DOHH2 (cell line): ENCODE data around the gene GCNT4.

Experiments
- H3F3A ChIP-seq: fragments of 200-600 bp; sonication (generic), shearing (Covaris generic); 2 replicates; pipeline ENCODE4 v1.6.0; 2016; ENCODE audit warnings: antibody characterized with exemption, mild to moderate bottlenecking; ENCODE audit not compliant: control insufficient read depth, insufficient read depth
- H3K27ac ChIP-seq: fragments of 200-600 bp; sonication (generic); 2 replicates; pipeline ENCODE4 v1.5.1; 2014; ENCODE audit warnings: low read depth, mild to moderate bottlenecking, low read length, moderate library complexity
- H3K27me3 ChIP-seq: fragments of 200-600 bp; sonication (generic); 2 replicates; pipeline ENCODE4 v1.6.1; 2014; ENCODE audit warnings: mild to moderate bottlenecking, low read length, mixed read lengths; ENCODE audit not compliant: control insufficient read depth
- H3K36me3 ChIP-seq: fragments of 200-600 bp; sonication (generic); 2 replicates; pipeline ENCODE4 v1.6.1; 2014; ENCODE audit warnings: mild to moderate bottlenecking, low read length, moderate library complexity, mixed read lengths; ENCODE audit not compliant: control insufficient read depth
- H3K4me1 ChIP-seq: fragments of 200-600 bp; sonication (generic); 2 replicates; pipeline ENCODE4 v1.6.1; 2014; ENCODE audit warnings: mild to moderate bottlenecking, low read length, mixed read lengths; ENCODE audit not compliant: control insufficient read depth
- H3K4me2 ChIP-seq: fragments of 200-600 bp; sonication (generic); 2 replicates; pipeline ENCODE4 v1.6.0; 2014; ENCODE audit warnings: mild to moderate bottlenecking, low read length, moderate library complexity
- H3K4me3 ChIP-seq: fragments of 200-600 bp; sonication (generic); 2 replicates; pipeline ENCODE4 v1.5.1; 2014; ENCODE audit warnings: mild to moderate bottlenecking, low read length, mixed read lengths
- H3K79me2 ChIP-seq: fragments of 200-600 bp; sonication (generic); 2 replicates; pipeline ENCODE4 v1.6.1; 2014; ENCODE audit warnings: mild to moderate bottlenecking, low read length, mixed read lengths; ENCODE audit not compliant: control insufficient read depth
- H3K9me2 ChIP-seq: fragments of 200-600 bp; sonication (generic); replicated peaks from 2 replicates; pipeline ENCODE4 v1.6.1; 2014; ENCODE audit warnings: mild to moderate bottlenecking, low read length, mixed read lengths; ENCODE audit not compliant: control insufficient read depth
- H3K9me3 ChIP-seq: fragments of 200-600 bp; sonication (generic); 2 replicates; pipeline ENCODE4 v1.6.1; 2014; ENCODE audit warnings: antibody characterized with exemption, low read length, mixed read lengths; ENCODE audit not compliant: control insufficient read depth, insufficient read depth
- H4K20me1 ChIP-seq: fragments of 200-600 bp; sonication (generic); 2 replicates; pipeline ENCODE4 v1.6.0; 2014; ENCODE audit warnings: low read depth, mild to moderate bottlenecking, antibody characterized with exemption, low read length, moderate library complexity; ENCODE audit not compliant: control insufficient read depth, insufficient read depth
- CTCF ChIP-seq: fragments of 200-600 bp; sonication (generic); IDR thresholded peaks from one replicate; pipeline ENCODE4 v1.5.1; 2014; ENCODE audit warnings: antibody characterized with exemption, mild to moderate bottlenecking, low read depth, low read length; ENCODE audit not compliant: poor library complexity, severe bottlenecking
- EZH2phosphoT487 ChIP-seq: fragments of 200-600 bp; sonication (generic); IDR thresholded peaks from 2 replicates; pipeline ENCODE4 v1.6.1; 2017; ENCODE audit warnings: borderline replicate concordance, mild to moderate bottlenecking, antibody characterized with exemption, low read length, moderate library complexity, mixed read lengths

The GCNT4 gene

GRCh38 chr5:75006865-75007822, 45.2 kb downstream of the GCNT4 start:
- H3K9me2 ChIP-seq = no peaks in the 10 kb centered on the region
- H3K9me3 ChIP-seq = peaks cover 4% of the 10 kb centered on the region
- peaks cover 3% of the 10 kb centered on the region; the same call in 1 of the 2 replicates for H3K27me3 ChIP-seq
- no peak overlapping the region for H3K27ac ChIP-seq
- H3F3A ChIP-seq = no peaks in the 10 kb centered on the region
- no peaks in the 10 kb centered on the region for H4K20me1 ChIP-seq
- no peak overlapping the region for H3K4me3 ChIP-seq
- H3K4me2 ChIP-seq = no peak overlapping the region
- H3K4me1 ChIP-seq = no peaks in the 10 kb centered on the region
- no peaks in the 10 kb centered on the region for H3K36me3 ChIP-seq
- TF ChIP-seq EZH2phosphoT487 = no peak
- no peak for TF ChIP-seq CTCF
- H3K79me2 ChIP-seq = no peaks in the 10 kb centered on the region

- Histone ChIP-seq H3K9me2 (no peaks in the 10 kb centered on the region), H3K9me3 (peaks cover 4% of the 10 kb centered on the region), H3K79me2 (no peaks in the 10 kb centered on the region), H3K4me1 (no peaks in the 10 kb centered on the region), H3K4me3 (no peak overlapping the region), H3F3A (no peaks in the 10 kb centered on the region), H3K27me3 (no peaks in the 10 kb centered on the region), H3K27ac (no peak overlapping the region), H3K4me2 (no peak overlapping the region), H4K20me1 (no peaks in the 10 kb centered on the region), H3K36me3 (no peaks in the 10 kb centered on the region)
- TF ChIP-seq EZH2phosphoT487 (no peak), CTCF (no peak)
Observed at GRCh38 chr5:75005561-75005960, 46.8 kb downstream of the GCNT4 start.
